LNCAP (cell line): Measurements from ENCODE around the gene MKLN1.

ENCODE experiments used
- CTCF ChIP-seq: fragments of 450-650 bp; IDR thresholded peaks from 2 replicates; pipeline ENCODE4 v1.5.1; 2017; ENCODE audit warnings: mild to moderate bottlenecking

Gene MKLN1

GRCh38 chr7:131536361-131536849, 208.7 kb downstream of the MKLN1 start:
- no peak for TF ChIP-seq CTCF

- TF ChIP-seq CTCF = no peak
Observed at GRCh38 chr7:131537571-131537978, 209.9 kb downstream of the MKLN1 start.

GRCh38 chr7:131538071-131538812, 210.6 kb downstream of the MKLN1 start:
- no peak for TF ChIP-seq CTCF

GRCh38 chr7:131538813-131539179, 211.1 kb downstream of the MKLN1 start:
- TF ChIP-seq CTCF = no peak

GRCh38 chr7:131540491-131541162, 213.0 kb downstream of the MKLN1 start:
- TF ChIP-seq CTCF = no peak; the same call in 1 of the 2 replicates

- TF ChIP-seq CTCF = no peak
Observed at GRCh38 chr7:131543298-131543697, 215.6 kb downstream of the MKLN1 start.

GRCh38 chr7:131544021-131544420, 216.3 kb downstream of the MKLN1 start:
- no peak for TF ChIP-seq CTCF
